GM23248 (cell line): ENCODE results near the gene RXRA.

Experiments
- EZH2 ChIP-seq: fragments of 200-600 bp; sonication (generic); IDR thresholded peaks from 2 replicates; pipeline ENCODE4 v1.6.1; 2018; ENCODE audit warnings: antibody characterized with exemption, mild to moderate bottlenecking; ENCODE audit not compliant: insufficient read depth, poor library complexity, severe bottlenecking
- EZH2phosphoT487 ChIP-seq: fragments of 200-600 bp; sonication (generic); IDR thresholded peaks from 2 replicates; pipeline ENCODE4 v1.6.1; 2018; ENCODE audit warnings: antibody characterized with exemption, moderate library complexity, mild to moderate bottlenecking, low read depth; ENCODE audit not compliant: insufficient read depth

DNA sequence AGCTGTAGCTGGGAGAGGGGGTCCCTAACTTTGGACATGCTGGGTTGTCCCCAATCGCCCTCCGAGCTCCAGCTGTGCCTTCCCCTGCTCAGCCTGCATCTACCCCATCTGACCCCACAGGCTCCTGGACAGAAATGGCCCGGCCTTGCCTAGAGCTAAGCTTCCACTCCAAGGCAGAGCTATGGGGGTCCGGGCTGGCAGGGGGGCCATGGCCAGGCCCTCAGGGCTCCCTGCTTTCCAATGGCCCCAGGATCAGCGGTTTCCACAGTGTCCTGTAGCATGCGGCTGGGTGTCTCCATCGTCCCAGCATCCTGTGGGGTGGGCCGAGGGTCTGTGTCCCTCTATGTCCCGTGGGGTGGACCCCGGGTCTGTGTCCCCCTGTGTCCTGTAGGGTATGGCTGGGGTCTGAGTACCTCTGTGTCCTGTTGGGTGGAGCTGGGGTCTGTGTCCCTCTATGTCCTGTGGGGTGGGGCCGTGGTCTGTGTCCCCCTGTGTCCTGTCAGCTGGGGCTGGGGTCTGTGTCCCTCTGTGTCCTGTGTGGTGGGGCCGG is 130.6 kb downstream of the RXRA start:
- no peak for TF ChIP-seq EZH2
- no peak for TF ChIP-seq EZH2phosphoT487
